ENCODE data around the gene UBE2D1. TPM values are rescaled to one million over a fixed set of nuclear protein-coding genes. Genes with fewer than 3 reads are reported as not detected.

UBE2D1 gene
- total RNA-seq = 10 to 100 TPM; 10.2 to 13.9 TPM

GRCh38 chr10:58334817-58335305, at the start of gene UBE2D1:
UBE2D1 (plus strand) TSS chr10:58335006; CDS start chr10:58335202, 196 bp downstream.
- peak within 1 kb of the TSS; percentile 91 for H3K4me3 Mint-ChIP-seq
- H3K27ac Mint-ChIP-seq = peak within 1 kb of the TSS; percentile 87
- H3K4me1 Mint-ChIP-seq = peaks cover 17% of the 10 kb centered on the region
- H3K36me3 Mint-ChIP-seq (ENCODE audit: low read depth) = peaks cover 10% of the 10 kb centered on the region
- peaks cover 6% of the 10 kb centered on the region for H3K27me3 Mint-ChIP-seq
- ATAC-seq (replicated peaks) = peak; percentile 96
- no peaks in the 10 kb centered on the region for H3K9me3 Mint-ChIP-seq

DNA sequence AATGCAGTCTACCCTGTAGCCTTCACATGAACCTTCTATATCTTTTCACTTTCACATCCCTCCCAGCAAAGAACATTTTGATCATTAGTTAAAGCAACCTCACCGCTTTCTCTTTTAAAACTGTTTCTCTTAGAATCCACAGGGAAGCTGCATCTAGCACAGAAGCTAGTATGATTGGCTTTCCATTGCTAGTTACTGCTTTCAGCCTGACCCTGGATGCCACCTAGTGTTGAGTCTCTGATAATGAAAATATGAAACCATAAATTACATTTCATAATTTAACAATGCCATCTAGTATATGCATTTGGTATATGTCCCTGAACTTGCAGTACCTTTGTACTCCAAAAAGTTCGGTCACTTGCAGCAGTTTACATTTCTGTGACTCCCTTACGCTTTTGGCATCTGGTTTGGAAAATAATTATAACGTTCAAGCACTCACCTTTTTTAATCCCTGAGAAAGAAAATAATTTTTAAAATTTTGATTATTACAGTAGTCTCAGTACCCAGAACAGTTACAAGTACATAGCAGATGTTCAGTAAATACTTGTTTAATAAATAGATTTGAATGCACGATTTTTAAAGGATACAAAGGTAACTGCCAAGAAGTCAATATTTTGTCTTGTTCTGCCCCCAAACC, 43.1 kb upstream of the UBE2D1 start:
- H3K36me3 Mint-ChIP-seq (ENCODE audit: low read depth) = peaks cover 6% of the 10 kb centered on the region
- peak; percentile 57 for ATAC-seq (replicated peaks)
- H3K4me1 Mint-ChIP-seq = no peaks in the 10 kb centered on the region
- no peak overlapping the region for H3K4me3 Mint-ChIP-seq
- H3K9me3 Mint-ChIP-seq = no peaks in the 10 kb centered on the region
- H3K27me3 Mint-ChIP-seq = no peaks in the 10 kb centered on the region
- H3K27ac Mint-ChIP-seq = no peak overlapping the region

DNA sequence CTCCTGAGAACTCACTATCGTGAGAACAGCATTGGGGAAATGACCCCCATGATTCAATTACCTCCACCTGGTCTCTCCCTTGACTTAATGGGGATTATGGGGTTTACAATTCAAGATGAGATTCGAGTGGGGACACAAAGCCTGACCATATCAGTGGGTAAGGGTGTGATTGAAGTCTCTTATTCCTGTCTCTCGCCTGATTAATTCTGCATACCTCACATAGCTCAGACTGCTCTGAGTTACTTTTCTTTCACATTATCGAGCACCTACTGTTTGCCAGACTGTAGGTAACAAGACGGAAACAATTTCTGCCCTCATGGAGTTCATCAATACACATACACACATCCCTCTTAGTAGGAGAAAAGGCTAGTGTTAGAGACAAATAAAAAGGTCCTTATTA, 40.8 kb upstream of the UBE2D1 start:
- H3K27ac Mint-ChIP-seq = no peak overlapping the region

DNA sequence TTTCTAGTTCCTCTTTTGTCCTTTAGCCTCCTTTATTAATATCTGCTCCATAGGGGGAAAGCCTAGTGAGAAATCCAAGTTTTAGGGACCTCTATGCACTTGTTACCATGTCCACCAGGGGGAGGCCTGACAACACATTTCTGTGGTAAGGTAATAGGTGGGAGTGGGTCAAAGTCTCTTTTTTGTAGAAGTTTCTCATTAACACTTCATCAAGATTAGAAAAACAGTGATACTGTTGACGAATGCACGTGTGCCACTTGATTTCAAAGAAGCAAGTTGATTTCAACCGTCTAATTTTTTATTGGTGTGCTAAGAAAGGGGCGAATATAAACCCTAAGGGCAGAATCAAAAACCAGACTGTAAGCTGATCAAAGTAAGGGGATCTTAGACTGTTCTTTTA, 35.2 kb upstream of the UBE2D1 start:
- Mint-ChIP-seq H3K4me3 (no peak overlapping the region), H3K36me3 (ENCODE audit: low read depth) (no peaks in the 10 kb centered on the region)

More for the DNA sequence above, 40.8 kb upstream of the UBE2D1 start:
- H3K36me3 Mint-ChIP-seq (ENCODE audit: low read depth) = no peaks in the 10 kb centered on the region
- ATAC-seq (replicated peaks) = no peak
- H3K9me3 Mint-ChIP-seq = no peaks in the 10 kb centered on the region
- no peaks in the 10 kb centered on the region for H3K27me3 Mint-ChIP-seq
- H3K4me3 Mint-ChIP-seq = no peak overlapping the region
- H3K4me1 Mint-ChIP-seq = no peaks in the 10 kb centered on the region

DNA sequence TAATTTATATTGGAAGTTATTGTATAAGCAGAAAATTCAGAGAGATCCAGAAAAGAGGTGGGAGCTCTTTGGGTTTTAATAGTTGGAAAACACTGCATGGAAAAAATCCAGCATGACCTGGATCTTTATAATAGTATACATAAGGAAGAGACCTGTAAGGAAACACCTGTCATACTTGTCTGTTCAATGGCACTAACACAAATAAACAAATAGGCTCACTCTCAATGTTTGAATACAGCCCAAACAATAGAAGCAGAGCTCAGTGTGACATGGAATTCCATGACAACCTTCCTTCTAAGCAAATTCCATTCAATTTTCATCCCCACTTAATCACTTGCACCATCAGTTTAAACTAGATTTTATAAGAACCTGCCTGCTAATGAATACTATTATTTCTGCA, 34.1 kb upstream of the UBE2D1 start:
- Mint-ChIP-seq H3K27me3 (peaks cover 7% of the 10 kb centered on the region), H3K4me1 (no peaks in the 10 kb centered on the region), H3K27ac (no peak overlapping the region), H3K9me3 (no peaks in the 10 kb centered on the region), H3K36me3 (ENCODE audit: low read depth) (no peaks in the 10 kb centered on the region), H3K4me3 (no peak overlapping the region)
- ATAC-seq (replicated peaks) = no peak

More for the DNA sequence above, 35.2 kb upstream of the UBE2D1 start:
- Mint-ChIP-seq H3K9me3 (no peaks in the 10 kb centered on the region), H3K4me1 (no peaks in the 10 kb centered on the region), H3K27me3 (peaks cover 7% of the 10 kb centered on the region), H3K27ac (no peak overlapping the region)
- peak; percentile 76 for ATAC-seq (replicated peaks)

DNA sequence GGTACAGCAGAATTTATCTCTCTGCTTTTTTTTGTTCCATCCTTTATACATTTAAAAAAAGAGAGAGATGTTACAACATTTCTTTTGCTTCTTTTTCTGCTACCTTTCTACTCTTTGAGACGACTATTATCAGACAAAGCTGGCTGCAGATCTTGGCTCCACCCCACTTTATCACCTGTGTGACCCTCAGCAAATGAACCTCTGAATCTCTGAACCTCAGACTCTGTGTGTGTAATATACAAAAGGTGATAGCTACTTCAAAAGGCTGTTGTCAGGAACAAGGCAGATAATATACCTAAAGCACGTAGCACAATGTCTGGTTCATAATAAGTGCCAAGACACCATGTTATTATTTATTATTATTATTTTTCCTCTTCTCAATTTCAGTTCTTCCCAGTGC, 32.6 kb upstream of the UBE2D1 start:
- Mint-ChIP-seq H3K4me3 (no peak overlapping the region), H3K27ac (no peak overlapping the region), H3K4me1 (no peaks in the 10 kb centered on the region), H3K9me3 (no peaks in the 10 kb centered on the region), H3K36me3 (ENCODE audit: low read depth) (no peaks in the 10 kb centered on the region), H3K27me3 (peaks cover 16% of the 10 kb centered on the region)
- no peak for ATAC-seq (replicated peaks)

DNA sequence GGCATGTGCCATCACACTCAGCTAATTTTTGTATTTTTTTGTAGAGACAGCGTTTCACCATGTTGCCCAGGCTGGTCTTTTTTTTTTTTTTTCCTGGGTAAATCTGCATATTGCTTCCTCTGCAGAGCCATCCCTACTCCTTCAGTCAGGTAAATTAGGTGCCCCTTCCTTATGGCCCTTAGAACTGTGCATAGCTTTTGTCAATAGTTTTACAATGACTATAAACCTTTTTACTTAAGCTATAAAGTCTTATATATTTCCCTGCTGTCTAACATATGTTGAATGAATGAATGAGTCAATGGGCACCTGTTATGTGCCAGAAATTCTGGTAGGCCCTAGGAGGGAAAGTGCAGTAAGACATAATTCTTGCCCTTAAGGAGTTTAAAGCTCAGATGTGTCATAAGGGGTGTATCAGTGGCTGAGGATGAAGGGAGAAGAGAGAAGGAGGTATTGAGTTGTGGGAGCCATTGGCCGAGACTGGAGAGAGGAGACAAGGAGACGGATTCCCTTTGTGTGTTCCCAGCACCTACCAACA, 30.6 kb upstream of the UBE2D1 start:
- H3K27me3 Mint-ChIP-seq = peaks cover 19% of the 10 kb centered on the region
- no peaks in the 10 kb centered on the region for H3K36me3 Mint-ChIP-seq (ENCODE audit: low read depth)
- H3K9me3 Mint-ChIP-seq = no peaks in the 10 kb centered on the region
- H3K4me1 Mint-ChIP-seq = no peaks in the 10 kb centered on the region
- H3K4me3 Mint-ChIP-seq = no peak overlapping the region
- ATAC-seq (replicated peaks) = no peak
- no peak overlapping the region for H3K27ac Mint-ChIP-seq

DNA sequence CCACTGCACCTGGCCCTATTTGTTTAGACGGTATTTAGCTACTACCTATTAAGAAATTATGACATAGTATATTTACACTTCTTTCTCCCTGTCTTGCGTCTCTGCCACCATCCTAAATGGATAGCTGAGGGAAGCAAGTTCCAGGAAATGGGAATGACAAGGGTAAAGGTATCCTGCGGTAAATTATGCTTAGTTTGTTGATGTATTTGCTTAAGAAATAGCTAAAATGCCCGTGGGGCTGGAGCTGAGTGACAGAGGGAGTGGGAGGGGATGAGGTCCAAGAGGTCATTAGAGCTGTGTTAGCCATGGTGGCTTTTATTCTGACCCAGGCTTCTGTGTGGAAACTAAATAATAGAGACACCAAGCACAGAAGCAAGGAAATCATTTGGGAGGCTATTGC, 29.0 kb upstream of the UBE2D1 start:
- Mint-ChIP-seq H3K4me3 (no peak overlapping the region), H3K27ac (no peak overlapping the region), H3K9me3 (no peaks in the 10 kb centered on the region), H3K4me1 (no peaks in the 10 kb centered on the region), H3K27me3 (peaks cover 23% of the 10 kb centered on the region), H3K36me3 (ENCODE audit: low read depth) (no peaks in the 10 kb centered on the region)
- ATAC-seq (replicated peaks) = no peak

DNA sequence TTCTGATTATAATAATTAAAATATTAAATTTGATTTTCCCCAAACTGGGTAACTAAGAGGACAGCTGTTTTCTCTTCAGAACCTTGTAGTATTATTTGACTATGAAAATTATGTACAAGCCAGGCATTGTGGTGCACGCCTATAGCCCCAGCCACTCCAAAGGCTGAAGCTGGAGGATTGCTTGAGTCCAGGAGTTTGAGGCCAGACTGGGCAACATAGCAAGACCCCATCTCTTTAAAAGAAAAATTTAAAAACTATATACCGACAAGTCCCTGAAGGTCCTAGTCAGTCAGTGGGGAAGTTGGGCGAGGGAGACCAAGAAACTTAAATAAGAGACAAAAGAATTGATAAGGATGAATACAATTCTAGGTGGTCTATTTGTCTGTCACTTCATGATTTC, 27.1 kb upstream of the UBE2D1 start:
- Mint-ChIP-seq H3K27ac (no peak overlapping the region), H3K4me1 (no peaks in the 10 kb centered on the region), H3K36me3 (ENCODE audit: low read depth) (no peaks in the 10 kb centered on the region), H3K4me3 (no peak overlapping the region), H3K27me3 (peaks cover 23% of the 10 kb centered on the region), H3K9me3 (no peaks in the 10 kb centered on the region)
- ATAC-seq (replicated peaks) = no peak

GRCh38 chr10:58311026-58311425, 23.8 kb upstream of the UBE2D1 start:
- ATAC-seq (replicated peaks) = no peak
- Mint-ChIP-seq H3K4me3 (no peak overlapping the region), H3K27ac (no peak overlapping the region), H3K27me3 (peaks cover 14% of the 10 kb centered on the region), H3K4me1 (no peaks in the 10 kb centered on the region), H3K9me3 (no peaks in the 10 kb centered on the region), H3K36me3 (ENCODE audit: low read depth) (no peaks in the 10 kb centered on the region)

GRCh38 chr10:58316874-58317273, 17.9 kb upstream of the UBE2D1 start:
- H3K27ac Mint-ChIP-seq = no peak overlapping the region
- no peak for ATAC-seq (replicated peaks)
- no peaks in the 10 kb centered on the region for H3K4me1 Mint-ChIP-seq
- H3K9me3 Mint-ChIP-seq = no peaks in the 10 kb centered on the region
- H3K27me3 Mint-ChIP-seq = no peaks in the 10 kb centered on the region
- no peaks in the 10 kb centered on the region for H3K36me3 Mint-ChIP-seq (ENCODE audit: low read depth)
- no peak overlapping the region for H3K4me3 Mint-ChIP-seq

- no peak overlapping the region for H3K4me3 Mint-ChIP-seq
- H3K27me3 Mint-ChIP-seq = no peaks in the 10 kb centered on the region
- ATAC-seq (replicated peaks) = no peak
- H3K4me1 Mint-ChIP-seq = peaks cover 6% of the 10 kb centered on the region
- H3K27ac Mint-ChIP-seq = no peak overlapping the region
- no peaks in the 10 kb centered on the region for H3K36me3 Mint-ChIP-seq (ENCODE audit: low read depth)
- H3K9me3 Mint-ChIP-seq = no peaks in the 10 kb centered on the region
These were observed 16.5 kb upstream of the UBE2D1 start for GRCh38 chr10:58318346-58318745.

- H3K4me1 Mint-ChIP-seq = peaks cover 6% of the 10 kb centered on the region
- H3K27ac Mint-ChIP-seq = no peak overlapping the region
- H3K36me3 Mint-ChIP-seq (ENCODE audit: low read depth) = no peaks in the 10 kb centered on the region
- ATAC-seq (replicated peaks) = no peak
- no peaks in the 10 kb centered on the region for H3K27me3 Mint-ChIP-seq
- no peak overlapping the region for H3K4me3 Mint-ChIP-seq
- H3K9me3 Mint-ChIP-seq = no peaks in the 10 kb centered on the region
These were observed 15.2 kb upstream of the UBE2D1 start for GRCh38 chr10:58319599-58319998.

DNA sequence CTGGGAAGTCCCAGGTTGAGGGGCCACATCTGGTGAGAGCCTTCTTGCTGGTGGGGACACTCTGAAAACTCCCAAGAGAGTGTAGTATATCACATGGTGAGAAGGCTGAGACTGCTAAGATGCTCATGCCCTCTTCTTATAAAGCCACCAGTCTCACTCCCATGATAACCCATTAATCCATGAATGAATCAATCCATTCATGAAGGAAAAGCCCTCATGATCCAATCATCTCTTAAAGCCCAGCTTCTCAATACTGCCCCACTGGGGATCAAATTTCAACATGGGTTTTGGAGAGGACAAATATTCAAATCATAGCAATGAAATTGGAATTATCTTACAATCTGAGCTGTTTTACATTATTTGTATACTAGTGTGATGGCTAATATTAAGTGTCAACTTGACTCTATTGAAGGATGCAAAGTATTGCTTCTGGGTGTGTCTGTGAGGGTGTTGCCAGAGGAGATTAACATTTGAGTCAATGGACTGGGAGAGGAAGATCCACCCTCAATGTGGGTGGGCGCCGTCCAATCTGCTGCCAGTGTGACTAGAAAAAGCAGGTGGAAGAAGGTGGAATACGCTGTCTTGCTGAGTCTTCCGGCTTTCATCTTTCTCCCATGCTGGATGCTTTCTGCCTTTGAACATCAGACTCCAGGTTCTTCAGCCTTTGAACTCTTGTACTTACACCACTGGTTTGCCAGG, 14.3 kb upstream of the UBE2D1 start:
- Mint-ChIP-seq H3K27me3 (peaks cover under 1% of the 10 kb centered on the region), H3K9me3 (no peaks in the 10 kb centered on the region), H3K36me3 (ENCODE audit: low read depth) (no peaks in the 10 kb centered on the region), H3K4me1 (peaks cover 6% of the 10 kb centered on the region), H3K4me3 (no peak overlapping the region), H3K27ac (no peak overlapping the region)
- ATAC-seq (replicated peaks) = no peak
